ENCODE measurements around the gene ZNF697. TPM values are rescaled to one million over a fixed set of nuclear protein-coding genes. Genes with fewer than 3 reads are reported as not detected.
"Not testable (repeated sequence)": the region's sequence is repeated elsewhere in the genome, so short reads cannot be mapped to it uniquely, and the experiment has no call there.

Gene ZNF697
- total RNA-seq, 1 experiment from 2014 or later, result 17.4 TPM

GRCh38 chr1:119615100-119615499 is 33.0 kb downstream of the ZNF697 start:
- H2BK120ac ChIP-seq (ENCODE audit: low read depth, low read length, poor library complexity, severe bottlenecking); H3K27ac ChIP-seq (ENCODE audit: insufficient read length, low read depth, low read length); H3K18ac ChIP-seq (ENCODE audit: insufficient read length, low read depth, low read length); H2AFZ ChIP-seq (ENCODE audit: low read length); H3K9me3 Mint-ChIP-seq; H3K79me1 ChIP-seq (ENCODE audit: insufficient read depth, low read depth, low read length, poor library complexity, severe bottlenecking); H2AK5ac ChIP-seq (ENCODE audit: insufficient read length, low read length); H3K23ac ChIP-seq (ENCODE audit: insufficient read length, low read depth, low read length); H3K27ac Mint-ChIP-seq; H3K23me2 ChIP-seq (ENCODE audit: insufficient read length, low read depth, low read length, poor library complexity, severe bottlenecking); H3K27me3 Mint-ChIP-seq (ENCODE audit: low read depth); H3K79me2 ChIP-seq (ENCODE audit: insufficient read depth, low read length); H3K4me2 ChIP-seq (ENCODE audit: insufficient read depth, insufficient read length, low read length); H4K91ac ChIP-seq (ENCODE audit: insufficient read length, low read depth, low read length); H4K20me1 ChIP-seq (ENCODE audit: control insufficient read depth, insufficient read depth, insufficient read length); H3T11ph ChIP-seq (ENCODE audit: low read length); H3K4me1 ChIP-seq (ENCODE audit: insufficient read depth, low read length); H2BK12ac ChIP-seq (ENCODE audit: insufficient read length, low read depth, low read length); H2BK5ac ChIP-seq (ENCODE audit: insufficient read length, low read length); H3K27me3 ChIP-seq (ENCODE audit: insufficient read depth, low read length); H3K36me3 Mint-ChIP-seq (ENCODE audit: insufficient read depth in 1 of 3, low read depth in 3 of 3); H4K8ac ChIP-seq (replicated peaks; ENCODE audit: insufficient read length, low read depth, low read length); H3K9ac ChIP-seq (ENCODE audit: extremely low read depth, insufficient read length, low read length); H4K5ac ChIP-seq (ENCODE audit: insufficient read length, low read depth, low read length); H2BK15ac ChIP-seq (ENCODE audit: low read depth, low read length); H3K4ac ChIP-seq (ENCODE audit: low read depth, low read length); DNase-seq; H2BK20ac ChIP-seq (ENCODE audit: low read depth, low read length, poor library complexity, severe bottlenecking); H3K14ac ChIP-seq (ENCODE audit: insufficient read depth, low read length); H3K9me3 ChIP-seq (ENCODE audit: control insufficient read depth, low read depth, low read length); H3K56ac ChIP-seq (ENCODE audit: insufficient read length, low read depth, low read length); H3K4me3 Mint-ChIP-seq: not testable (repeated sequence)
- H3K4me1 Mint-ChIP-seq, result peaks cover 17 to 23% of the 10 kb centered on the region in 2 experiments
- WGBS (ENCODE audit: extremely low coverage, insufficient read length, low lambda C conversion rate), result no CpG with 5 or more reads among the region's 7 CpGs

All from H9 (cell line).